HEK293 (cell line): Measurements from ENCODE around the gene XBP1.
A peak's percentile ranks its signal among the peaks of the same experiment; 100 is the strongest.

ENCODE experiments used
- BCL11A ChIP-seq: fragments of 450-650 bp; formaldehyde crosslinking; IDR thresholded peaks from 2 replicates; pipeline ENCODE4 v1.5.1; 2016; ENCODE audit warnings: low read depth, missing biosample characterization, missing genetic modification characterization
- BCL11B ChIP-seq: fragments of 450-650 bp; formaldehyde crosslinking; IDR thresholded peaks from 2 replicates; pipeline ENCODE4 v1.5.1; 2016; ENCODE audit warnings: low read depth, missing biosample characterization, missing genetic modification characterization
- GFI1B ChIP-seq: fragments of 450-650 bp; formaldehyde crosslinking; IDR thresholded peaks from 2 replicates; pipeline ENCODE4 v1.5.1; 2016; ENCODE audit warnings: missing biosample characterization, missing genetic modification characterization
- IKZF3 ChIP-seq: fragments of 450-650 bp; IDR thresholded peaks from 2 replicates; pipeline ENCODE4 v1.5.0; 2018; ENCODE audit warnings: missing biosample characterization, mild to moderate bottlenecking, missing genetic modification characterization, moderate library complexity
- OSR2 ChIP-seq: fragments of 450-650 bp; formaldehyde crosslinking; IDR thresholded peaks from 2 replicates; pipeline ENCODE4 v1.5.1; 2016; ENCODE audit warnings: missing biosample characterization, missing genetic modification characterization
- SALL2 ChIP-seq: fragments of 450-650 bp; formaldehyde crosslinking; IDR thresholded peaks from 2 replicates; pipeline ENCODE4 v1.5.0; 2017; ENCODE audit warnings: missing biosample characterization, mild to moderate bottlenecking, missing genetic modification characterization, borderline replicate concordance
- SP3 ChIP-seq: fragments of 450-650 bp; formaldehyde crosslinking; IDR thresholded peaks from 2 replicates; pipeline ENCODE4 v1.5.1; 2016; ENCODE audit warnings: missing biosample characterization, missing genetic modification characterization
- ZBTB20 ChIP-seq: fragments of 450-650 bp; formaldehyde crosslinking; IDR thresholded peaks from 2 replicates; pipeline ENCODE4 v1.5.1; 2016; ENCODE audit warnings: missing biosample characterization, missing genetic modification characterization
- ZEB2 ChIP-seq: fragments of 450-650 bp; formaldehyde crosslinking; IDR thresholded peaks from 2 replicates; pipeline ENCODE4 v1.5.1; 2016; ENCODE audit warnings: missing biosample characterization, missing genetic modification characterization
- ZFP3 ChIP-seq: fragments of 450-650 bp; formaldehyde crosslinking; IDR thresholded peaks from 2 replicates; pipeline ENCODE4 v1.5.1; 2016; ENCODE audit warnings: low read depth, missing biosample characterization, missing genetic modification characterization
- ZNF24 ChIP-seq: fragments of 450-650 bp; formaldehyde crosslinking; IDR thresholded peaks from 2 replicates; pipeline ENCODE4 v1.5.1; 2016; ENCODE audit warnings: missing biosample characterization, missing genetic modification characterization
- ZNF248 ChIP-seq: fragments of 450-650 bp; formaldehyde crosslinking; IDR thresholded peaks from 2 replicates; pipeline ENCODE4 v1.5.1; 2017; ENCODE audit warnings: missing biosample characterization, missing genetic modification characterization
- ZNF366 ChIP-seq: fragments of 450-650 bp; formaldehyde crosslinking; conservative IDR thresholded peaks from 2 replicates; pipeline ENCODE4 v1.5.1; 2016; ENCODE audit warnings: missing biosample characterization, missing genetic modification characterization
- ZNF37A ChIP-seq: fragments of 450-650 bp; IDR thresholded peaks from 2 replicates; pipeline ENCODE4 v1.5.1; 2018; ENCODE audit warnings: missing biosample characterization, missing genetic modification characterization
- ZNF530 ChIP-seq: fragments of 450-650 bp; formaldehyde crosslinking; IDR thresholded peaks from 2 replicates; pipeline ENCODE4 v1.5.1; 2016; ENCODE audit warnings: low read depth, missing biosample characterization, missing genetic modification characterization
- ZNF555 ChIP-seq: fragments of 450-650 bp; formaldehyde crosslinking; conservative IDR thresholded peaks from 2 replicates; pipeline ENCODE4 v1.5.1; 2017; ENCODE audit warnings: missing biosample characterization, mild to moderate bottlenecking, missing genetic modification characterization, inconsistent platforms
- ZNF561 ChIP-seq: fragments of 450-650 bp; IDR thresholded peaks from 2 replicates; pipeline ENCODE4 v1.5.1; 2018; ENCODE audit warnings: missing biosample characterization, missing genetic modification characterization, borderline replicate concordance
- ZNF596 ChIP-seq: fragments of 450-650 bp; IDR thresholded peaks from 2 replicates; pipeline ENCODE4 v1.5.0; 2018; ENCODE audit warnings: missing biosample characterization, mild to moderate bottlenecking, missing genetic modification characterization, moderate library complexity
- ZNF654 ChIP-seq: fragments of 450-650 bp; formaldehyde crosslinking; IDR thresholded peaks from 2 replicates; pipeline ENCODE4 v1.5.1; 2016; ENCODE audit warnings: low read depth, missing biosample characterization, missing genetic modification characterization
- ZNF837 ChIP-seq: fragments of 450-650 bp; formaldehyde crosslinking; IDR thresholded peaks from 2 replicates; pipeline ENCODE4 v1.5.1; 2016; ENCODE audit warnings: missing biosample characterization, missing genetic modification characterization
- ZXDB ChIP-seq: fragments of 450-650 bp; formaldehyde crosslinking; IDR thresholded peaks from 2 replicates; pipeline ENCODE4 v1.5.1; 2016; ENCODE audit warnings: missing biosample characterization, missing genetic modification characterization
- TF ChIP-seq, protein P1 (sequence below): fragments of 450-650 bp; formaldehyde crosslinking; IDR thresholded peaks from 2 replicates; pipeline ENCODE4 v1.5.1; 2016; ENCODE audit warnings: missing biosample characterization, missing genetic modification characterization, borderline replicate concordance
- TF ChIP-seq, protein P2 (sequence below): fragments of 450-650 bp; formaldehyde crosslinking; IDR thresholded peaks from 2 replicates; pipeline ENCODE4 v1.5.1; 2016; ENCODE audit warnings: missing biosample characterization, missing genetic modification characterization
- TF ChIP-seq, protein P3 (sequence below): fragments of 450-650 bp; IDR thresholded peaks from 2 replicates; pipeline ENCODE4 v1.5.1; 2018; ENCODE audit warnings: missing biosample characterization, mild to moderate bottlenecking, missing genetic modification characterization
- TF ChIP-seq, protein P4 (sequence below): fragments of 450-650 bp; formaldehyde crosslinking; IDR thresholded peaks from 2 replicates; pipeline ENCODE4 v1.5.1; 2016; ENCODE audit warnings: missing biosample characterization, missing genetic modification characterization, low read depth
- TF ChIP-seq, protein P5 (sequence below): fragments of 450-650 bp; formaldehyde crosslinking; IDR thresholded peaks from 2 replicates; pipeline ENCODE4 v1.5.1; 2016; ENCODE audit warnings: missing biosample characterization, missing genetic modification characterization
- TF ChIP-seq, protein P6 (sequence below): fragments of 450-650 bp; formaldehyde crosslinking; IDR thresholded peaks from 2 replicates; pipeline ENCODE4 v1.5.1; 2016; ENCODE audit warnings: missing biosample characterization, missing genetic modification characterization

XBP1 gene

DNA sequence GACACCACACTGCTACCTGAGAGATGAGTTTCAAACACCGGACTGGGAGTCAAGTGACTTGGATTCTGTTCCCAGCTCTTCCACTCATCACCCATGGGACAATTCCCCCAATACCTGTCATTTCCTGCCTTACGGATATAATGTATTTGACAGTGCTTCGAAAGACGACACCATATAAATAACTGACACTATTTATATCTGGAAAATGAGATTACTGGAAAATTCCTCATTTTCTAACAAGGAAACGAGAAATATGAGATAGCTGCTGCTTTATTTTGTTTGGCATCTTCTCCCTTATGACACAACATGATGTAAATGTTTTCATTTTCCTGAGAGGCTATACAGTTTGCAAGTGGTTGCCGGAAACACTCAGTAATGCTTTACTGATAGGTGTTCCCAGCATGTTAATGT, 49.9 kb downstream of the XBP1 start (continued):
- TF ChIP-seq, protein P1, sequence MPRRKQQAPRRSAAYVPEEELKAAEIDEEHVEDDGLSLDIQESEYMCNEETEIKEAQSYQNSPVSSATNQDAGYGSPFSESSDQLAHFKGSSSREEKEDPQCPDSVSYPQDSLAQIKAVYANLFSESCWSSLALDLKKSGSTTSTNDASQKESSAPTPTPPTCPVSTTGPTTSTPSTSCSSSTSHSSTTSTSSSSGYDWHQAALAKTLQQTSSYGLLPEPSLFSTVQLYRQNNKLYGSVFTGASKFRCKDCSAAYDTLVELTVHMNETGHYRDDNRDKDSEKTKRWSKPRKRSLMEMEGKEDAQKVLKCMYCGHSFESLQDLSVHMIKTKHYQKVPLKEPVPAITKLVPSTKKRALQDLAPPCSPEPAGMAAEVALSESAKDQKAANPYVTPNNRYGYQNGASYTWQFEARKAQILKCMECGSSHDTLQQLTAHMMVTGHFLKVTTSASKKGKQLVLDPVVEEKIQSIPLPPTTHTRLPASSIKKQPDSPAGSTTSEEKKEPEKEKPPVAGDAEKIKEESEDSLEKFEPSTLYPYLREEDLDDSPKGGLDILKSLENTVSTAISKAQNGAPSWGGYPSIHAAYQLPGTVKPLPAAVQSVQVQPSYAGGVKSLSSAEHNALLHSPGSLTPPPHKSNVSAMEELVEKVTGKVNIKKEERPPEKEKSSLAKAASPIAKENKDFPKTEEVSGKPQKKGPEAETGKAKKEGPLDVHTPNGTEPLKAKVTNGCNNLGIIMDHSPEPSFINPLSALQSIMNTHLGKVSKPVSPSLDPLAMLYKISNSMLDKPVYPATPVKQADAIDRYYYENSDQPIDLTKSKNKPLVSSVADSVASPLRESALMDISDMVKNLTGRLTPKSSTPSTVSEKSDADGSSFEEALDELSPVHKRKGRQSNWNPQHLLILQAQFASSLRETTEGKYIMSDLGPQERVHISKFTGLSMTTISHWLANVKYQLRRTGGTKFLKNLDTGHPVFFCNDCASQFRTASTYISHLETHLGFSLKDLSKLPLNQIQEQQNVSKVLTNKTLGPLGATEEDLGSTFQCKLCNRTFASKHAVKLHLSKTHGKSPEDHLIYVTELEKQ (tag by site-specific recombination), result peak; percentile 77; the same call in 1 of the 2 replicates
- peak; percentile 31; the same call in 1 of the 2 replicates for TF ChIP-seq BCL11A (tag by site-specific recombination)
- no peak for TF ChIP-seq ZNF596 (tag by site-specific recombination)
- no peak for TF ChIP-seq ZNF654
- no peak for TF ChIP-seq ZNF248 (tag by site-specific recombination)
- TF ChIP-seq, protein P2, sequence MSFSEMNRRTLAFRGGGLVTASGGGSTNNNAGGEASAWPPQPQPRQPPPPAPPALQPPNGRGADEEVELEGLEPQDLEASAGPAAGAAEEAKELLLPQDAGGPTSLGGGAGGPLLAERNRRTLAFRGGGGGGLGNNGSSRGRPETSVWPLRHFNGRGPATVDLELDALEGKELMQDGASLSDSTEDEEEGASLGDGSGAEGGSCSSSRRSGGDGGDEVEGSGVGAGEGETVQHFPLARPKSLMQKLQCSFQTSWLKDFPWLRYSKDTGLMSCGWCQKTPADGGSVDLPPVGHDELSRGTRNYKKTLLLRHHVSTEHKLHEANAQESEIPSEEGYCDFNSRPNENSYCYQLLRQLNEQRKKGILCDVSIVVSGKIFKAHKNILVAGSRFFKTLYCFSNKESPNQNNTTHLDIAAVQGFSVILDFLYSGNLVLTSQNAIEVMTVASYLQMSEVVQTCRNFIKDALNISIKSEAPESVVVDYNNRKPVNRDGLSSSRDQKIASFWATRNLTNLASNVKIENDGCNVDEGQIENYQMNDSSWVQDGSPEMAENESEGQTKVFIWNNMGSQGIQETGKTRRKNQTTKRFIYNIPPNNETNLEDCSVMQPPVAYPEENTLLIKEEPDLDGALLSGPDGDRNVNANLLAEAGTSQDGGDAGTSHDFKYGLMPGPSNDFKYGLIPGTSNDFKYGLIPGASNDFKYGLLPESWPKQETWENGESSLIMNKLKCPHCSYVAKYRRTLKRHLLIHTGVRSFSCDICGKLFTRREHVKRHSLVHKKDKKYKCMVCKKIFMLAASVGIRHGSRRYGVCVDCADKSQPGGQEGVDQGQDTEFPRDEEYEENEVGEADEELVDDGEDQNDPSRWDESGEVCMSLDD (tag by site-specific recombination), result no peak
- TF ChIP-seq, protein P3, sequence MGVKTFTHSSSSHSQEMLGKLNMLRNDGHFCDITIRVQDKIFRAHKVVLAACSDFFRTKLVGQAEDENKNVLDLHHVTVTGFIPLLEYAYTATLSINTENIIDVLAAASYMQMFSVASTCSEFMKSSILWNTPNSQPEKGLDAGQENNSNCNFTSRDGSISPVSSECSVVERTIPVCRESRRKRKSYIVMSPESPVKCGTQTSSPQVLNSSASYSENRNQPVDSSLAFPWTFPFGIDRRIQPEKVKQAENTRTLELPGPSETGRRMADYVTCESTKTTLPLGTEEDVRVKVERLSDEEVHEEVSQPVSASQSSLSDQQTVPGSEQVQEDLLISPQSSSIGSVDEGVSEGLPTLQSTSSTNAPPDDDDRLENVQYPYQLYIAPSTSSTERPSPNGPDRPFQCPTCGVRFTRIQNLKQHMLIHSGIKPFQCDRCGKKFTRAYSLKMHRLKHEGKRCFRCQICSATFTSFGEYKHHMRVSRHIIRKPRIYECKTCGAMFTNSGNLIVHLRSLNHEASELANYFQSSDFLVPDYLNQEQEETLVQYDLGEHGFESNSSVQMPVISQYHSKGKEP, result peak; percentile 69; the same call in 1 of the 2 replicates
- 0 out of 2 replicates have a peak, but pooled peaks have one; percentile 11 for TF ChIP-seq ZBTB20 (tag by site-specific recombination)
- TF ChIP-seq, protein P4, sequence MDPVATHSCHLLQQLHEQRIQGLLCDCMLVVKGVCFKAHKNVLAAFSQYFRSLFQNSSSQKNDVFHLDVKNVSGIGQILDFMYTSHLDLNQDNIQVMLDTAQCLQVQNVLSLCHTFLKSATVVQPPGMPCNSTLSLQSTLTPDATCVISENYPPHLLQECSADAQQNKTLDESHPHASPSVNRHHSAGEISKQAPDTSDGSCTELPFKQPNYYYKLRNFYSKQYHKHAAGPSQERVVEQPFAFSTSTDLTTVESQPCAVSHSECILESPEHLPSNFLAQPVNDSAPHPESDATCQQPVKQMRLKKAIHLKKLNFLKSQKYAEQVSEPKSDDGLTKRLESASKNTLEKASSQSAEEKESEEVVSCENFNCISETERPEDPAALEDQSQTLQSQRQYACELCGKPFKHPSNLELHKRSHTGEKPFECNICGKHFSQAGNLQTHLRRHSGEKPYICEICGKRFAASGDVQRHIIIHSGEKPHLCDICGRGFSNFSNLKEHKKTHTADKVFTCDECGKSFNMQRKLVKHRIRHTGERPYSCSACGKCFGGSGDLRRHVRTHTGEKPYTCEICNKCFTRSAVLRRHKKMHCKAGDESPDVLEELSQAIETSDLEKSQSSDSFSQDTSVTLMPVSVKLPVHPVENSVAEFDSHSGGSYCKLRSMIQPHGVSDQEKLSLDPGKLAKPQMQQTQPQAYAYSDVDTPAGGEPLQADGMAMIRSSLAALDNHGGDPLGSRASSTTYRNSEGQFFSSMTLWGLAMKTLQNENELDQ (tag by site-specific recombination), result no peak
- TF ChIP-seq OSR2 (tag by site-specific recombination), result peak; percentile 43; the same call in 1 of the 2 replicates
- no peak for TF ChIP-seq BCL11B (tag by site-specific recombination)
- no peak for TF ChIP-seq ZNF530 (tag by site-specific recombination)
- TF ChIP-seq ZNF366 (tag by site-specific recombination), result peak; percentile 81; the same call in 1 of the 2 replicates
- TF ChIP-seq ZEB2 (tag by site-specific recombination), result peak; percentile 93
- TF ChIP-seq SALL2 (tag by site-specific recombination), result no peak
- TF ChIP-seq, protein P5, sequence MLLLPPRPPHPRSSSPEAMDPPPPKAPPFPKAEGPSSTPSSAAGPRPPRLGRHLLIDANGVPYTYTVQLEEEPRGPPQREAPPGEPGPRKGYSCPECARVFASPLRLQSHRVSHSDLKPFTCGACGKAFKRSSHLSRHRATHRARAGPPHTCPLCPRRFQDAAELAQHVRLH (tag by site-specific recombination), result no peak
- no peak for TF ChIP-seq ZNF561 (tag by site-specific recombination)
- TF ChIP-seq ZXDB, result peak; percentile 52; the same call in 1 of the 2 replicates
- TF ChIP-seq ZNF24 (tag by site-specific recombination), result peak; percentile 60; the same call in 1 of the 2 replicates
- TF ChIP-seq ZNF837 (tag by site-specific recombination), result no peak
- TF ChIP-seq ZNF37A (tag by site-specific recombination), result no peak
- no peak for TF ChIP-seq ZFP3 (tag by site-specific recombination)
- no peak for TF ChIP-seq GFI1B (tag by site-specific recombination)
- peak; percentile 65 for TF ChIP-seq IKZF3 (tag by site-specific recombination)
- TF ChIP-seq ZNF555 (tag by site-specific recombination), result no peak
- TF ChIP-seq SP3 (tag by site-specific recombination), result 0 out of 2 replicates have a peak, but pooled peaks have one; percentile 20
- TF ChIP-seq, protein P6, sequence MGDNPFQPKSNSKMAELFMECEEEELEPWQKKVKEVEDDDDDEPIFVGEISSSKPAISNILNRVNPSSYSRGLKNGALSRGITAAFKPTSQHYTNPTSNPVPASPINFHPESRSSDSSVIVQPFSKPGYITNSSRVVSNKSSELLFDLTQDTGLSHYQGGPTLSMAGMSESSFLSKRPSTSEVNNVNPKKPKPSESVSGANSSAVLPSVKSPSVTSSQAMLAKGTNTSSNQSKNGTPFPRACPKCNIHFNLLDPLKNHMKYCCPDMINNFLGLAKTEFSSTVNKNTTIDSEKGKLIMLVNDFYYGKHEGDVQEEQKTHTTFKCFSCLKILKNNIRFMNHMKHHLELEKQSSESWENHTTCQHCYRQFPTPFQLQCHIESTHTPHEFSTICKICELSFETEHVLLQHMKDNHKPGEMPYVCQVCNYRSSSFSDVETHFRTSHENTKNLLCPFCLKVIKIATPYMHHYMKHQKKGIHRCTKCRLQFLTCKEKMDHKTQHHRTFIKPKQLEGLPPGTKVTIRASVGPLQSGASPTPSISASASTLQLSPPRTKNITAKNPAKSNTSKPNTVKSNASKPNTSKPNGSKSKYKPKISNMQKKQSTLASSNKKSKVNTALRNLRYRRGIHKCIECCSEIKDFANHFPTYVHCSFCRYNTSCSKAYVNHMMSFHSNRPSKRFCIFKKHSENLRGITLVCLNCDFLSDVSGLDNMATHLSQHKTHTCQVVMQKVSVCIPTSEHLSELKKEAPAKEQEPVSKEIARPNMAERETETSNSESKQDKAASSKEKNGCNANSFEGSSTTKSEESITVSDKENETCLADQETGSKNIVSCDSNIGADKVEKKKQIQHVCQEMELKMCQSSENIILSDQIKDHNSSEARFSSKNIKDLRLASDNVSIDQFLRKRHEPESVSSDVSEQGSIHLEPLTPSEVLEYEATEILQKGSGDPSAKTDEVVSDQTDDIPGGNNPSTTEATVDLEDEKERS (tag by site-specific recombination), result no peak
